Activated T-helper 2 cell treated with anti-CD3 and anti-CD28 coated beads, Interferon-gamma antibody, Interleukin-2, Interleukin-4, amounts not matched to agents 10 μg/mL and 5 μg/mL and 100 μg/mL, durations not matched to agents 14 hours and 24 hours and 36 hours (primary cell): Measurements from ENCODE around the gene ZDHHC5. TPM values are rescaled to one million over a fixed set of nuclear protein-coding genes. Genes with fewer than 3 reads are reported as not detected.

Experiments
- DNase-seq: peaks from one replicate; pipeline ENCODE4 v3.0.0; 2021; ENCODE audit warnings: low spot score
- H3K27ac Mint-ChIP-seq: one replicate; pipeline ENCODE4 v1.8.0; 2021; ENCODE audit warnings: mixed read lengths
- H3K27me3 Mint-ChIP-seq: one replicate; pipeline ENCODE4 v1.8.0; 2021; ENCODE audit warnings: low read depth, mixed read lengths
- H3K36me3 Mint-ChIP-seq: one replicate; pipeline ENCODE4 v1.8.0; 2021; ENCODE audit warnings: low read depth, mixed read lengths
- H3K4me1 Mint-ChIP-seq: one replicate; pipeline ENCODE4 v1.8.0; 2021; ENCODE audit warnings: low read depth, mixed read lengths
- H3K4me3 Mint-ChIP-seq: one replicate; pipeline ENCODE4 v1.8.0; 2021; ENCODE audit warnings: low read depth, mild to moderate bottlenecking, moderate library complexity, mixed read lengths
- H3K9me3 Mint-ChIP-seq: one replicate; pipeline ENCODE4 v1.8.0; 2021; ENCODE audit warnings: mixed read lengths
- intact Hi-C: fragments of 100-400 bp; cut with micrococcal nuclease; formaldehyde crosslinking; loops from one replicate; pipeline ENCODE4 v1.15.1; 2023
- total RNA-seq: library from RNA; stranded (reverse); gene quantifications from 2 replicates; pipeline ENCODE4 v1.2.3, GENCODE V29; 2022

Gene ZDHHC5
- total RNA-seq, 1 donor from 2014 or later = 64.7 TPM

- peak overlapping the region; percentile 92 for H3K4me3 Mint-ChIP-seq
- H3K27me3 Mint-ChIP-seq = peaks cover 26% of the 10 kb centered on the region
- no peak for DNase-seq
- intact Hi-C loops = no loop called here
- no peaks in the 10 kb centered on the region for H3K9me3 Mint-ChIP-seq
- peaks cover 23% of the 10 kb centered on the region for H3K4me1 Mint-ChIP-seq
- H3K27ac Mint-ChIP-seq = no peak overlapping the region
- no peaks in the 10 kb centered on the region for H3K36me3 Mint-ChIP-seq
Observed at GRCh38 chr11:57637626-57638004, 30.3 kb upstream of the ZDHHC5 start.

- peak overlapping the region; percentile 87 for H3K27ac Mint-ChIP-seq
- no peak for DNase-seq
- peaks cover 23% of the 10 kb centered on the region for H3K4me1 Mint-ChIP-seq
- peak overlapping the region; percentile 92 for H3K4me3 Mint-ChIP-seq
- peaks cover 26% of the 10 kb centered on the region for H3K27me3 Mint-ChIP-seq
- no peaks in the 10 kb centered on the region for H3K36me3 Mint-ChIP-seq
- no peaks in the 10 kb centered on the region for H3K9me3 Mint-ChIP-seq
- intact Hi-C loops = no loop called here
Observed at GRCh38 chr11:57638005-57638781, 29.7 kb upstream of the ZDHHC5 start.

DNA sequence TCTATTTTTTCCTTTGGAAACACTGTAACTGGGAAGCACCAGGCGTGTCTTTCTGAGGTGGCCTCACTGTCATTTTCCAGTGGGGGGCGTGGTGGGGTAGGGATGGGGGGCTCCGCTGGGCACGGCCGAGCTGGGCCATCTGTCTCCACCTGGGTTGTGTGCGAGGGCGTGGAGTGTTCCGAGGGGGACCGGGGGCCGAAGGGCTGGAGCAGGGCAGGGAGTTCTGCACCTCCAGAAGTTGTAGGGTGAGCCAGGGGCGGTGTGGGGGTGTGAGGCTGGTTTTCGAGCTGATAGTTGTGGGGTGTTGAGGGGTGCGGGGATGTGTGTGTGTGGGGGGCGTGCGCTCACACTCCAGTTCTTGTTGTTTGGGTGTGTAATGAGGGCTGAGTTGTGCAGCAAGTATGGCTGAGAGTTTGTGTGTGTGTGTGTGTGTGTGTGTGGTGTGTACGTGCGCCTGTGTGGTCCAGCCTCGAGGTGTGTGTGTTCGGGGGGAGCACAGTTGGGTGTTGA is 29.0 kb upstream of the ZDHHC5 start:
- peaks cover 31% of the 10 kb centered on the region for H3K27me3 Mint-ChIP-seq
- no peaks in the 10 kb centered on the region for H3K36me3 Mint-ChIP-seq
- intact Hi-C loops = no loop called here
- H3K4me1 Mint-ChIP-seq = peaks cover 24% of the 10 kb centered on the region
- DNase-seq = no peak
- H3K27ac Mint-ChIP-seq = peak overlapping the region; percentile 45
- H3K9me3 Mint-ChIP-seq = no peaks in the 10 kb centered on the region
- H3K4me3 Mint-ChIP-seq = peak overlapping the region; percentile 92

DNA sequence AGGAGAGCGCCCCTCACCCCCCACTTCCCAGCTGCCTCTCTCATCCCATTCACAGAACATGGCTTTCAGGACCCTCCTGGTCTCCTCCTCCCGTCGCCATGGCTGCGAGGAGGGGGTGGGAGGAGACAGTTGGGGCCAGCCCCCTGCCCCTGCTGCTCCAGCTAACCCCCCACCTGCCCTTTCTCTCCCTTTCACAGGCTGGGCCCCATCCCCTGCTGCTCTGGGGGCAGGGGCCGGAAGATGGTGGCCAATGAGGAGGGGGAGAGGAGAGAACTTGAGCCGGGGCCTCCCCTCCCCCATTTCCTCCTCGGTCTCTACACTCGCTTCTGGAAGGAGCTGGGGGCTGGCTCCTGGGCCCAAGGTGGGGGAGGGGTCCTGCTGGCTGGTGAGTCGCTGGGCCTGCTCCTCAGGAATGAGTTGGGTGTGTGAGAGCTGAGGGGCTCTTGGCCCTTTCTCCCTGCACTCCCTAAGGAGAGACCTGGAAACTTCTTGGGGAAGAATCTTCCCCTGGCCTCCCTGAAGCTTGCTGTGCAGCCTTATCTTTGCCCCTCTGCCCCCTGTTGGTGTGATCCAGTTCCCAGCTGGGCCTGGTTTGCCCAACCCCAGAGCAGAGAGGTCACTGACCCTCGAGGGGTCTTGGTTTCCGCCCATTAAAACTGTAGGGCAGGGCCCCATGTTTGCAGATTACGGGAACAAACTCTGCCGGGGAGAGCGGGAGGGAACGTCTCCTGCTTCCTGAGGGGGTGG is 28.4 kb upstream of the ZDHHC5 start:
- H3K4me3 Mint-ChIP-seq = peak overlapping the region; percentile 92
- H3K27me3 Mint-ChIP-seq = peaks cover 26% of the 10 kb centered on the region
- peaks cover 25% of the 10 kb centered on the region for H3K4me1 Mint-ChIP-seq
- DNase-seq = no peak
- H3K27ac Mint-ChIP-seq = peak overlapping the region; percentile 45
- no peaks in the 10 kb centered on the region for H3K9me3 Mint-ChIP-seq
- no peaks in the 10 kb centered on the region for H3K36me3 Mint-ChIP-seq
- intact Hi-C loops = loop anchor here (2.0 to 10.0 kb wide), 2 partner anchors 215 to 295 kb away; partner anchors contain the start of gene SLC43A3

DNA sequence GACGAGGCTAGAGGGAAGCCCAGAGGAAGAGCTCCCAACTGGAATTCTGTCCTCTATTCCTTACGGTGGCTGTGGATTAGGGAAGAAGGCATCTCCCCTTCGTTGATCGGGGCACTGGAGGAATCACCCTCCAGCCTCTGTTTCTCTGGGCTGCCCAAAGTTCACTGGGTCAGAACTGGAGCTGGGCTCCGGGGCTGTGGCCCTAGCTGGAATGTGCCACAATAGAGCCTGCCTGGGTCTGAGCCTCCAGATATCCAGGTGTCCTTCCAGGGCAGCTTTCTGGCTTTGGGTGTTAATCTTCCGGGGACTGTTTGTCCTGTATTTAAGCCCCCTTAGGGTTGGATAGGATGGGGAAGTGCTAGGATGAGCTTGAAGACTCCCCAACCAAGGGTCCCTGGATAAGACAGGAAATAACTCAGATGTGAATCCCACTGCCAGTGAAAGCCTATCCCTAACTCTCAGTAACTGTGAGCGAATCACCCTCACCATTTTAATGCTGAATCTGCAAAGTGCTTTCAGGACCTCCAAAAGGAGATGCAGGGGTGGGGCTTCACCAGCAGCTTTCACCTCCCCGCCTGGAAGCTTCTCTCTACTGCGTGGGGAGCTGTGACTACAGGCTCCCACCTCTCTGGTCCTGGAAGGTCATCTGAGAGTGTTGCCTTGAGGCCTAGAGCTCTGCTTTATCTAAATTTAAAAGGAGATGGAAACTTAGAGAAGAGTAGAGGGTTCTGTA is 27.7 kb upstream of the ZDHHC5 start:
- peak overlapping the region; percentile 92 for H3K4me3 Mint-ChIP-seq
- no peaks in the 10 kb centered on the region for H3K36me3 Mint-ChIP-seq
- DNase-seq = no peak
- no peaks in the 10 kb centered on the region for H3K9me3 Mint-ChIP-seq
- H3K27me3 Mint-ChIP-seq = peaks cover 24% of the 10 kb centered on the region
- intact Hi-C loops = loop anchor here (2.0 to 10.0 kb wide), 2 partner anchors 215 to 295 kb away; partner anchors contain the start of gene SLC43A3
- H3K4me1 Mint-ChIP-seq = peaks cover 27% of the 10 kb centered on the region
- H3K27ac Mint-ChIP-seq = no peak overlapping the region

DNA sequence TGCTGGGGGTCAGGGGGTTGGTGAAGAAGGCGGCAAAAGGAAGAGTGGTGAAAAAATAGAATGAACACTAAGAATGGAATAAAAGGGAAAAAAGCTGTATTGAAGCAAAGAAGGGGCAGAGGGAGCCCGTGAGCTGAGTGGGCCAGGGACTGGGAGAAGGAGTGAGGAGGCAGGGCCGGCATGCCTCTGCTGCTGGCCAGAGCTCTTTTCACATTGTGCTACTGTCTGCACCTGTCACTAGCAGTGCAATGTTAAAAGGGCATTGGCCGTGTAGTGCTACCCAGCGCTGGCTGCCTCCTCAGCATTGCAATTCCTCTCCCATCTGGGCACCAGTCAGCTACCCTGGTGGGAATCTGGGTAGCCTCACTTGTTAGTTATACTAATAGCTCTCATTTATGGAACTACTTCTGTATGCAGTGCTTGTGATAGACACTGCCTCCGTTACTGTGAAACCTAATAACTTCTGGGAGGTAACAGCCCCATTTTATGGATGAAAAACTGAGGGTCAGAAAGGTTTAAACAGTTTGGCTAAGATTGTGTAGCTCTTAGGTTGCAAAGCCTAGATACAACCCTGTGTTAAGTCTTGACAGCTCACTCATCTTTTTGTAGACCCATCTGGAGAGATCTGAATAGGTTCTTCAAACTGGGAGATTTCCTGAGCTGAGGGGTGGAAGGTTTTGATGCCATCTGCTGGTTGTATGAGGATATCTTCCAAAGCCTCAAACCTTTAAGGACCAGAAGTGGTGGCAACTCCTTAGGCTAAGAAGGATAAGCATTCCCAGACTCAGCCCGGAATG is 26.7 kb upstream of the ZDHHC5 start:
- Mint-ChIP-seq H3K9me3 (no peaks in the 10 kb centered on the region), H3K4me1 (peaks cover 31% of the 10 kb centered on the region), H3K4me3 (no peak overlapping the region), H3K27ac (no peak overlapping the region), H3K36me3 (no peaks in the 10 kb centered on the region), H3K27me3 (peaks cover 28% of the 10 kb centered on the region)
- no peak for DNase-seq
- intact Hi-C loops = loop anchor here (1.0 to 10.0 kb wide), 3 partner anchors 73 to 296 kb away; partner anchors contain the start of gene SLC43A3

DNA sequence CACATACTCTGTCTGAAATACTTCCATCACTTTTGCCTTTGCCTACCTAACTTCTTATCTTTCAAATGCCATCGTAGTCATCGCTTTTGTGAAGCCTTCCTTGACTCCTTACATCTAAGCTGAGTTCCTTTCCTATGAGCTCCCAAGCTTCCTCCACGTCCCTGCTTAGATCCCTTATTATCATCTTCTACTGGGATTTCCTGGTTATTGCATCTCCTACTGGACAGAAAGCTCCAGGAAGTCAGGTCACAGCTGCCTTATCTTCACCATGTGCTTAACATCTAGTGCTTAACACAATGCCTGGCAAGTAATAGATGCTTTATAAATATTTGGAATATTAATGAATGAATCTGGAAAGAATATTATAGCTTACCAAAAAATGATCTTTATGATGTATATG is 24.1 kb upstream of the ZDHHC5 start:
- H3K9me3 Mint-ChIP-seq = no peaks in the 10 kb centered on the region
- peaks cover 43% of the 10 kb centered on the region for H3K4me1 Mint-ChIP-seq
- H3K27ac Mint-ChIP-seq = no peak overlapping the region
- intact Hi-C loops = loop anchor here (2.0 to 10.0 kb wide), 2 partner anchors 187 to 219 kb away; partner anchors contain the start of gene SLC43A3
- H3K36me3 Mint-ChIP-seq = no peaks in the 10 kb centered on the region
- peaks cover 46% of the 10 kb centered on the region for H3K27me3 Mint-ChIP-seq
- DNase-seq = no peak
- no peak overlapping the region for H3K4me3 Mint-ChIP-seq

DNA sequence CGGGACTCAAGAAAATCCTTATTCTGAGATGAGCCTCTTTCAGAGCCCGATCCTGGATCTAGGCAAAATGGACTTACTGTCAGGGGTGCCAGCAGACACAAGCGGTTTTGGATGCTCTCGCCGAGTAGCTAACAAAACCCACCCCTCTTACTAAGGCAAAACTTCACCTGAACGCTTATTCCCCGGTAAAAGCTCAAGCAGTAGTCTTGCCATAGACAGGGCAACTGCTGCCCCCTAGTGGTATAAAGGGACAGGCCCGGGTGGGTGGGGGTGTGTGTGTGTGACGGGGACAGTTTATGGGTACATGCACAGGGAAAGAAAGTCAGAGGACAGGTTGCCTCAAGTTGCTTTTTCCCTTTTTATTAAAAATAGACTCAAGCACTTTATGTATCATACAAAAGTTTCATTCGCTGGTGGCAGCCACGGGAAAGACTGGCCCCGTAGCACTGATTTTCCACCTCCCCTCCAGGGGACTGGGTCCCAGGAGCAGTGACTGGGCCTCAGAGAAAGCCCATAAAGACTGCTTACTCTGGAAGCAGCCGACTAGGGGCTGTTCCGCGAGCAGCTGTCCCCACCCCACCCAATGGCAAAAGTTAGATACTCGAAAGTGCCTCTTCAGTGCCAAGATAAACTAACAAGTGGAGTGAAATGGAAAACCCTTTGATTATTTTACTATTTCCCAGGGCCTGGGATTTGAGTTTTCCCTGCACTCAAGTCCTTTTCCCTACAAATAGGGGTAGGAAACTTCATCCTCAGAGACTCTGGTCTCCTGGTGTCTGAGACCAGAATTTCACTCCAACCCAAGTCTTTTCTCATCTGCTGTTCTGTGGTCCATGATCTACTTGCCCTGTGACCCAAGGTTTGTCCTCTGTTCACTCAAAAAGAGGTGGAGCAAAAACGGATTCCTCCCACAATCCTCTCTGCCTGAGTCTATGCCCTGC is 22.9 kb upstream of the ZDHHC5 start:
- H3K36me3 Mint-ChIP-seq = no peaks in the 10 kb centered on the region
- H3K9me3 Mint-ChIP-seq = no peaks in the 10 kb centered on the region
- intact Hi-C loops = loop anchor here (2.0 to 10.0 kb wide), 3 partner anchors 188 to 308 kb away; partner anchors contain the start of genes P2RX3, SLC43A3 and SSRP1
- peak; percentile 75 for DNase-seq
- H3K4me3 Mint-ChIP-seq = no peak overlapping the region
- H3K4me1 Mint-ChIP-seq = peaks cover 48% of the 10 kb centered on the region
- H3K27me3 Mint-ChIP-seq = peaks cover 46% of the 10 kb centered on the region
- no peak overlapping the region for H3K27ac Mint-ChIP-seq

GRCh38 chr11:57645689-57646085 is 22.2 kb upstream of the ZDHHC5 start:
- Mint-ChIP-seq H3K4me3 (no peak overlapping the region), H3K36me3 (no peaks in the 10 kb centered on the region), H3K27ac (no peak overlapping the region), H3K4me1 (peaks cover 52% of the 10 kb centered on the region), H3K27me3 (peaks cover 46% of the 10 kb centered on the region), H3K9me3 (no peaks in the 10 kb centered on the region)
- intact Hi-C loops = loop anchor here (2.0 to 10.0 kb wide), 3 partner anchors 189 to 308 kb away; partner anchors contain the start of genes P2RX3, SLC43A3 and SSRP1
- no peak for DNase-seq

DNA sequence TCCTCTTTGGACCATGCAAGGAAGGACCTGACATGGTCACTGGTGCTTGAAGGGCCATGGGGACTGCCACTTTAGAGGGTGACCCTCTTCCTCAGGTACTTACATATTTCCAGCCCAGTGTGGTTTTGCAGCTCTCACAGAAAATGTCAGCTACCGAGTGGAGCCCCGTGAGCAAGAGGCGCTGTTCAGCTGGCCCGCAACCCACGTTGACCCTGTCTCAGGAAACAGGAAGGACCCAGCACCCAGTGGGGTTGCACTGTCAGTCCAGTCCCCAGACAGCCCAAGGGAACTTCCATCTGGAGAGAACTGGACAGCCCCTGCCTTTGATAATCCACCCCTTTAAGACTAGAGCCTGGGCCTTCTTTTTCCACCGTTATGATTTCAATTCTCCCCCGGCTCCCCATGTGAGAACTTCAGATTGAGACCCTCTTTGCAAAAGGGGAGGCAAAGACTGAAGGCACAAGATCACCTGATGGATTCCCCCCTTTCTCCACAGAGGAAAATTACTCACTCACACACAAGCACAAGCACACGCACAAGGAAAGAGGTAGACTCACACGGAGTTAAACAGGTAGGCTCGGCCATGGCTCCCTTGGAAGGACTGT is 21.6 kb upstream of the ZDHHC5 start:
- no peak for DNase-seq
- Mint-ChIP-seq H3K27me3 (peaks cover 46% of the 10 kb centered on the region), H3K36me3 (no peaks in the 10 kb centered on the region), H3K27ac (no peak overlapping the region), H3K9me3 (no peaks in the 10 kb centered on the region), H3K4me1 (peaks cover 48% of the 10 kb centered on the region), H3K4me3 (no peak overlapping the region)
- intact Hi-C loops = loop anchor here (5.0 to 10.0 kb wide), 2 partner anchors 221 to 309 kb away; partner anchors contain the start of genes P2RX3, SLC43A3 and SSRP1
